ENCODE measurements around the gene RHOG. TPM values are rescaled to one million over a fixed set of nuclear protein-coding genes. Genes with fewer than 3 reads are reported as not detected.
"Not testable (repeated sequence)": the region's sequence is repeated elsewhere in the genome, so short reads cannot be mapped to it uniquely, and the experiment has no call there.

Gene RHOG
- total RNA-seq, 2 donors from 2014 or later: 59.8 to 63.3 TPM

DNA sequence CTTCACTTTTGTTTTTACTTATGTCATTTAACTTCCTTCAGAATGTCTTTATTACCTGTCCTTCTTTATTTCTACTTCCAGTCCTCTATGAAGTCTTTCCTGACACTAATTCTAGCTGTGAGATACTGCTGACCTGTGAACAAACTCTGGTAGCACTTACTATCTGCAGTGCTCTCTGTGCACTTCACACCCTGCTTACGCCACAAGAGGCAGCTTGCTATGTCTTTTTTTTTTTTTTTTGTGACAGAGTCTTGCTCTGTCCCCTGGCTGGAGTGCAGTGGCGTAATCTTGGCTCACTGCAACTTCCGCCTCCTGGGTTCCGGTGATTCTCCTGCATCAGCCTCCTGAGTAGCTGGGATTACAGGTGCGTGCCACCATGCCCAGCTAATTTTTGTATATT, 25.4 kb upstream of the RHOG start:
- Histone ChIP-seq H3K27me3 (no peaks in the 10 kb centered on the region), H3K9ac (ENCODE audit: low read depth in 2 of 2, low read length in 2 of 2) (no peak overlapping the region), H3K27ac (no peak overlapping the region), H3K4me1 (peaks cover 12% of the 10 kb centered on the region), H3K36me3 (no peaks in the 10 kb centered on the region), H3K9me3 (no peaks in the 10 kb centered on the region), H3K4me3 (no peak overlapping the region)
- TF ChIP-seq, protein P1, sequence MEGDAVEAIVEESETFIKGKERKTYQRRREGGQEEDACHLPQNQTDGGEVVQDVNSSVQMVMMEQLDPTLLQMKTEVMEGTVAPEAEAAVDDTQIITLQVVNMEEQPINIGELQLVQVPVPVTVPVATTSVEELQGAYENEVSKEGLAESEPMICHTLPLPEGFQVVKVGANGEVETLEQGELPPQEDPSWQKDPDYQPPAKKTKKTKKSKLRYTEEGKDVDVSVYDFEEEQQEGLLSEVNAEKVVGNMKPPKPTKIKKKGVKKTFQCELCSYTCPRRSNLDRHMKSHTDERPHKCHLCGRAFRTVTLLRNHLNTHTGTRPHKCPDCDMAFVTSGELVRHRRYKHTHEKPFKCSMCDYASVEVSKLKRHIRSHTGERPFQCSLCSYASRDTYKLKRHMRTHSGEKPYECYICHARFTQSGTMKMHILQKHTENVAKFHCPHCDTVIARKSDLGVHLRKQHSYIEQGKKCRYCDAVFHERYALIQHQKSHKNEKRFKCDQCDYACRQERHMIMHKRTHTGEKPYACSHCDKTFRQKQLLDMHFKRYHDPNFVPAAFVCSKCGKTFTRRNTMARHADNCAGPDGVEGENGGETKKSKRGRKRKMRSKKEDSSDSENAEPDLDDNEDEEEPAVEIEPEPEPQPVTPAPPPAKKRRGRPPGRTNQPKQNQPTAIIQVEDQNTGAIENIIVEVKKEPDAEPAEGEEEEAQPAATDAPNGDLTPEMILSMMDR (IDR thresholded peaks at IDR 0.05): no peak
- no peak for DNase-seq
- intact Hi-C loops (cut with DNase I): no loop called here

DNA sequence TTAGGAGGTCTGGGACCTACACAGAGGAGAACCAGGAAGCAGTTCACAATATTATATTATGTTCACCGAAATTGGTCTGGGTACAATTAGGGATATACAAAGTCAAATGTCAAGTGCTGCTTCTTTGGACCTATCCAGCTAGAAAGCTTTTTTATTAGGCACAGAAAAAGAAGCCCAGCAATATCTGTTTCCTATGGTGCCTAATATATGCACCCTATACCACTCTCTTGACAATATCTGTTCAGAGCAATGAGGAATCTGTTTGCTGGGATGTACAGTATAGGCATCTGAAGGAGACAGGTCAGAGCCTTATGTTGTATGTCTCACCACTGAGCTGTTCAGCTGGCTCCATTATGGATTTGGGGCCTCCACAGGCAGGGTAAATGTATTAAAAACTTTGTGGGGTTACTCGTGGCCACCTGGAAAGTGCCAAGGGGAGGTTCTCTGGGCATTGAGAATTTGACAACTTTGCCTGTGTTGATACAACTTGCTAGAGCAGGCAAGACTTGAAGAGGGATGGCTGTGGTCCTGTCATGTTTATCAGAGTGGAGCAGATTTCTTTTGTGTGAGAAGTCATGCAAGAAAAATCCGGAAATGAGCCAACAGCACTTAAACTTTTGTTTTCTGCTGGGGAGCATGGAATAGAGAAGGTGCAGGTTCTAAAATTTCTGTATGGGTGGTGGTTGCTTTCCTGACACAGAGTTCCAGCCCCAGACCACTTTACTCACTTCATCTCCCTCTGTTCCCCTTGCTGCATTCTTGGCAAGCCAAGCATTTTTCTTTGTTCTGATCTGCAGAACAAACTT, 24.8 kb upstream of the RHOG start:
- Histone ChIP-seq H3K36me3 (no peaks in the 10 kb centered on the region), H3K9me3 (no peaks in the 10 kb centered on the region), H3K27me3 (no peaks in the 10 kb centered on the region), H3K27ac (peak overlapping the region; percentile 13), H3K4me3 (no peak overlapping the region), H3K9ac (ENCODE audit: low read depth in 2 of 2, low read length in 2 of 2) (no peak overlapping the region), H3K4me1 (peaks cover 12% of the 10 kb centered on the region)
- TF ChIP-seq, protein P1 (IDR thresholded peaks at IDR 0.05): no peak
- no peak for DNase-seq
- intact Hi-C loops (cut with DNase I): no loop called here

DNA sequence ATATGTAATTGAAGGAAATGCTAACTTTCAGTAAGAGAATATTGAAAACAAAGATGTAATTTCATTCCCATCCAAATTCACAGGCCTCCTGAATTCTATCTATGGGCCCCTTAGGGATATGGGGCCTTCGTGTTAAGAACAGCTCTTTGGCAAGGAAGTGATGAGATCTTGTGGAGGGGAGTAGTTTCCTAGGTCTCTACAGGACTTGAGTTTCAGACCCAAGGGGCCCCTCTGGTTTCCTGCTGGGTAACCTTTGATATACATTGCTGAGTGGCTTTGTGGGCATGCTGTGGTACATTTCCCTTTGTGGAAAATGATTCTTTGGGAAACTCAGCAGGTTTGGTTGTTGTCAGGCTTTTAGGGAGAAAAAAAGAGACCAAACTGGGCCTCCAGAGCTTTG, 20.9 kb upstream of the RHOG start:
- H3K27ac ChIP-seq: no peak overlapping the region
- no peak overlapping the region for H3K4me3 ChIP-seq
- TF ChIP-seq, protein P1 (IDR thresholded peaks at IDR 0.05): no peak
- H3K36me3 ChIP-seq: no peaks in the 10 kb centered on the region
- H3K27me3 ChIP-seq: no peaks in the 10 kb centered on the region
- peaks cover 31% of the 10 kb centered on the region for H3K4me1 ChIP-seq
- H3K9ac ChIP-seq (ENCODE audit: low read depth in 2 of 2, low read length in 2 of 2): no peak overlapping the region
- H3K9me3 ChIP-seq: no peaks in the 10 kb centered on the region
- intact Hi-C loops (cut with DNase I): no loop called here
- no peak for DNase-seq

DNA sequence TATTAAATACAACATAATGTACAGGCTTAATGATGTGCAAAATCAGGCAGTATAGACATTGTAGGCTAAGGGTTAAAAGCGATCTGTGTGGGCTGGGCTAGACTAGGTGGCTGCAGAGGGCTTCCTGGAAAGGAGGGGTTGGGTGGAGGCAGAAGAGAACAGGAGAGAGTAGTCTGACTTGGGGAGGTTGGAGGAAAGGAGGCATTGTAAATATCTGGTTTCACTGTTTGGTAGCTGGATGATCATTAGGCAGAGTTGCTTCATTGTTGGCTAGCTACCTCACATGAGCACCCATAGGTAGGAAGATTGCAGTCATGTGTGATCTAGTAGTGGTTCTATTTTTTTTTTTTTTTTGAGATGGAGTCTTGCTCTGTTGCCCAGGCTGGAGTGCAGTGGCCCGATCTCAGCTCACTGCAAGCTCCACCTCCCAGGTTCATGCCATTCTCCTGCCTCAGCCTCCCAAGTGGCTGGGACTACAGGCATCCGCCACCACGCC, 20.2 kb upstream of the RHOG start:
- H3K27me3 ChIP-seq; H3K4me3 ChIP-seq; H3K9me3 ChIP-seq; H3K36me3 ChIP-seq; intact Hi-C loops (cut with DNase I): not testable (repeated sequence)
- H3K4me1 ChIP-seq: peaks cover 28% of the 10 kb centered on the region
- peak overlapping the region in 1 of 2 donors; percentile 46 for H3K9ac ChIP-seq (ENCODE audit: low read depth in 2 of 2, low read length in 2 of 2)
- H3K27ac ChIP-seq: peak overlapping the region; percentile 29
- DNase-seq: peak; percentile 67

DNA sequence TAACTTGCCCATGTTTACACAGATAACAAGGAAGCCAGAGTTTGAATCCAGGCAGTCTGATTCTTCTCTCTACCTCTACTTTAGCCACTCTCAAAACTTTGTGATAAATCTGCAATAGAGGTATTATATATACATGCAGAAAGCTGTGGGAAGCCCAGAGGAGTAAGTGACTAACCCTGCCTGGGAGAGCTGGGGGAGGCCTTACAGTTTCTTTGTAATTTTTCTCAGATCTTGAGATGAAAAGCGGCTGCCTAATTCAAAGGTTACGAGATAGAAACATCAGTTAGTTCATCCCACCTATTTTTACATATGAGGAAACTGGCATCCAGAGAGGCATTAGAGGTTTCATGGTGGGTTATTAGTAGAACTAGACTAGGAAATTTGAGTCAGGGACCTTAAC, 19.6 kb upstream of the RHOG start:
- H3K4me1 ChIP-seq: peaks cover 22% of the 10 kb centered on the region
- peak overlapping the region in 1 of 2 donors; percentile 46 for H3K9ac ChIP-seq (ENCODE audit: low read depth in 2 of 2, low read length in 2 of 2)
- H3K27ac ChIP-seq: peak overlapping the region; percentile 32
- intact Hi-C loops (cut with DNase I): no loop called here
- H3K9me3 ChIP-seq: no peaks in the 10 kb centered on the region
- no peak overlapping the region for H3K4me3 ChIP-seq
- TF ChIP-seq, protein P1 (IDR thresholded peaks at IDR 0.05): no peak
- no peaks in the 10 kb centered on the region for H3K27me3 ChIP-seq
- no peaks in the 10 kb centered on the region for H3K36me3 ChIP-seq
- DNase-seq: no peak

DNA sequence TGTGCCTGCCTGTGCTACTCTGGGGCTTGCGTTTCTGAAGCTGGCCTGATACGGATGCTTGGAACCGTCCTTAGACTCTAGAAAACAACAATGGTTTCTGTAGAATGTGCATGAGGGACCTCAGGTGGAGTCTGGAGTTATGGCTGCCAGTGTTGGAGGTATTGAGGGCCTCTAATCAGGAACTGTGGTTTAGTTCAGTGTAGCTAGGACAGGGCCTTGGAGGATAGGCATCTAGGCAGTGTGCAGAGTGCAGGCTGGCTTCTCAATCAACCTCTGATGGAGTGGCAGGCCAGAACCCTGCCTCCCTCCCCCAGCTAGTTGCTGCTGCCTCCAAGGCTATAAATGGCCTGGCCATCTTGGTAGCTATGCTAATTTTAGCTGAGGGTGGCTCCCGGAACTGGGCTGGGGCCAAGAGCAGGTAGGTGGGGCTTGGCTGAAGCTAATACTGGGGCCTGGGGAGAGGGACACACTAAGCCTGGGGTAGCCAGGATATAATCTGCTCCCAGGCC, 18.7 kb upstream of the RHOG start:
- H3K4me3 ChIP-seq: no peak overlapping the region
- H3K4me1 ChIP-seq: peaks cover 19% of the 10 kb centered on the region
- peak; percentile 69 for DNase-seq
- TF ChIP-seq, protein P1 (IDR thresholded peaks at IDR 0.05): no peak
- peak overlapping the region in 1 of 2 donors; percentile 34 for H3K9ac ChIP-seq (ENCODE audit: low read depth in 2 of 2, low read length in 2 of 2)
- H3K27me3 ChIP-seq: no peaks in the 10 kb centered on the region
- peak overlapping the region; percentile 32 for H3K27ac ChIP-seq
- H3K9me3 ChIP-seq: no peaks in the 10 kb centered on the region
- H3K36me3 ChIP-seq: no peaks in the 10 kb centered on the region
- intact Hi-C loops (cut with DNase I): no loop called here

Data from colonic mucosa (tissue), 4 donors.